HUES48 (cell line): ENCODE results near the gene KDM4C.

Source experiments
- H3K27ac ChIP-seq: one replicate; pipeline ENCODE4 v1.7.0; 2013; ENCODE audit warnings: low read depth, low read length, inconsistent platforms
- H3K27me3 ChIP-seq: 2 replicates; pipeline ENCODE4 v1.6.1; 2013; ENCODE audit warnings: mild to moderate bottlenecking, low read length; ENCODE audit not compliant: control insufficient read depth, insufficient read depth
- H3K36me3 ChIP-seq: 2 replicates; pipeline ENCODE4 v1.6.1; 2013; ENCODE audit warnings: low read length; ENCODE audit not compliant: control insufficient read depth, insufficient read depth
- H3K4me1 ChIP-seq: 2 replicates; pipeline ENCODE4 v1.6.1; 2013; ENCODE audit warnings: mild to moderate bottlenecking, low read length; ENCODE audit not compliant: control insufficient read depth, insufficient read depth
- H3K4me3 ChIP-seq: 2 replicates; pipeline ENCODE4 v1.5.1; 2013; ENCODE audit warnings: mild to moderate bottlenecking, low read depth, low read length
- H3K9ac ChIP-seq: 2 replicates; pipeline ENCODE4 v1.6.1; 2013; ENCODE audit warnings: mild to moderate bottlenecking, low read depth, low read length, moderate library complexity
- H3K9me3 ChIP-seq: 2 replicates; pipeline ENCODE4 v1.6.1; 2013; ENCODE audit warnings: low read length; ENCODE audit not compliant: control insufficient read depth, insufficient read depth

KDM4C gene

GRCh38 chr9:6864102-6864501 is 106.3 kb downstream of the KDM4C start:
- Histone ChIP-seq H3K36me3 (no peaks in the 10 kb centered on the region), H3K27ac (no peak overlapping the region), H3K4me3 (no peak overlapping the region), H3K9me3 (no peaks in the 10 kb centered on the region), H3K27me3 (no peaks in the 10 kb centered on the region), H3K9ac (no peak overlapping the region), H3K4me1 (peaks cover 4% of the 10 kb centered on the region)

DNA sequence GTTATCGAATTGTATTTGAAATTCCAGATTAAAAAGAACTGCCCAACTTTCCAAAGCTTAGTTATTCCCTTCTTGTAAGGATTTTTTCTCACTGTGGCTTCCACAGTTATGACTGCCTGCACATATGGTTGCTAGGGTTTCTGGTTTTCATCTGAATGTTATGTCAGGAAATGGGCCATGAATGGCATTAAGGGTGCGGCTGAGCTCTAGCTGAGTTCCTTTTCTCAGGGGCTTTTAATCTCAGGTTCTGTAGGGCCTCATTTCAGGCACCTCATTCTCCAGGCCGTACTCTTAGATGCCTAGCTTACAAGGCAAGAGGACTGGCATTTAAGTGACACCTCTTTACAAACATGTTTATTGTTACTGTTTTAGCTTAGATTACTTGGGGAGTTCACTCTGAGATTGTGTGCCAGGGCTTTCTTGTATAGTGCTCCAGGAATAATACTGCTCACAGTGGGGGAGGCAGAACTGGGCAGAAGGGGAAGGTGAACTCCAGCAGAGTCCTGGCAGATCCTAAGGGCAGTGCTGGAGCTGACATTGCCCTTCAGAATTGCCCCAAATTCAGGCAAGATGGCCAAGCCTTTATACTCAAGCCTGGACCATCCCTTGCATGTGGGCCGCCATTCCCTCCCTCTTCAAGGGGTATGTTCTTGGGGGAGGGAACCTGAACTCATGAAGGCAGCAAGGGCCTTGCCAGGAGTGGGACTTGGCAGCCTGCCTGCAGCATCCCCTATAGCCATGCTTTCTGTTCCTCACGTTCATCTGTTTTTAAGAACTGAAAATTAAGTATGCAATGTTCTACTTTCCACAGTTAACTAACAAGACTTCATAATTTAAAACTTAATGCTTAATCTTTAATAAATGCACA is 111.5 kb downstream of the KDM4C start:
- no peaks in the 10 kb centered on the region for H3K9me3 ChIP-seq
- no peaks in the 10 kb centered on the region for H3K36me3 ChIP-seq
- H3K9ac ChIP-seq, result no peak overlapping the region
- no peaks in the 10 kb centered on the region for H3K27me3 ChIP-seq
- H3K4me3 ChIP-seq, result no peak overlapping the region
- H3K4me1 ChIP-seq, result peaks cover 23% of the 10 kb centered on the region
- peak overlapping the region; percentile 16 for H3K27ac ChIP-seq

- Histone ChIP-seq H3K36me3 (no peaks in the 10 kb centered on the region), H3K9me3 (no peaks in the 10 kb centered on the region)
Measured at GRCh38 chr9:6870149-6870548, 112.4 kb downstream of the KDM4C start.

GRCh38 chr9:6870650-6871477 is 113.1 kb downstream of the KDM4C start:
- Histone ChIP-seq H3K9me3 (no peaks in the 10 kb centered on the region), H3K9ac (no peak overlapping the region), H3K27ac (no peak overlapping the region), H3K4me3 (no peak overlapping the region), H3K27me3 (no peaks in the 10 kb centered on the region), H3K36me3 (no peaks in the 10 kb centered on the region), H3K4me1 (peaks cover 24% of the 10 kb centered on the region)

More at GRCh38 chr9:6870149-6870548, 112.4 kb downstream of the KDM4C start:
- H3K4me3 ChIP-seq, result no peak overlapping the region
- no peak overlapping the region for H3K9ac ChIP-seq
- peaks cover 23% of the 10 kb centered on the region for H3K4me1 ChIP-seq
- no peaks in the 10 kb centered on the region for H3K27me3 ChIP-seq
- H3K27ac ChIP-seq, result no peak overlapping the region

- no peaks in the 10 kb centered on the region for H3K27me3 ChIP-seq
- no peak overlapping the region for H3K9ac ChIP-seq
- H3K4me3 ChIP-seq, result no peak overlapping the region
- H3K36me3 ChIP-seq, result no peaks in the 10 kb centered on the region
- H3K4me1 ChIP-seq, result peaks cover 24% of the 10 kb centered on the region
- H3K27ac ChIP-seq, result no peak overlapping the region
- H3K9me3 ChIP-seq, result no peaks in the 10 kb centered on the region
Measured at GRCh38 chr9:6873857-6874256, 116.1 kb downstream of the KDM4C start.

GRCh38 chr9:6876195-6876894 is 118.6 kb downstream of the KDM4C start:
- 0 out of 2 replicates have a peak, but pooled peaks cover 2% of the 10 kb centered on the region for H3K4me1 ChIP-seq
- no peaks in the 10 kb centered on the region for H3K36me3 ChIP-seq
- H3K4me3 ChIP-seq, result no peak overlapping the region
- H3K27ac ChIP-seq, result no peak overlapping the region
- no peaks in the 10 kb centered on the region for H3K27me3 ChIP-seq
- no peak overlapping the region for H3K9ac ChIP-seq
- no peaks in the 10 kb centered on the region for H3K9me3 ChIP-seq

DNA sequence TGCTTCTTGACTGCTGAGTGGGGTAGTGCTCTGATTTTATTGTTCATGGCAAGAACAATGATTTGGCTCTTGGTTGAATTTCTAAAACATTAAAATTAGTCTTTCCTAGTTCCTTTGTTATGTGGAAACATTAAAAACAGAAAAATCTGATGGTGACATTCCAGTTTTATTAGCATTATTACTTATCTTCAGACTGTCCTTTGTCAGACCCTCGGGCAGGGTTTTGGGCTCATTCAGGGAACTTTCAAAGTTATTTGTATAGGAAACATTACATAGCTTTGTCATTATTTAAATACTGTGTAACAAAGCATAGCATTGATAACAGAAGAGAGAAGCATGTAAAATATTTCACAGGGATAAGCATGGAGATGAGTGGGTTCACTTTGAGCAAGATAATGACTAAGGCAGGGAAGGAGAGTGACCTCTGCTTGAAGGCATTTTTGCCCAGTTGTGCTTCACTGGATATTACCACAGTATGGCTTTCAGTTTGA is 119.9 kb downstream of the KDM4C start:
- H3K27me3 ChIP-seq, result no peaks in the 10 kb centered on the region
- 0 out of 2 replicates have a peak, but pooled peaks cover 2% of the 10 kb centered on the region for H3K4me1 ChIP-seq
- no peaks in the 10 kb centered on the region for H3K9me3 ChIP-seq
- H3K27ac ChIP-seq, result no peak overlapping the region
- no peaks in the 10 kb centered on the region for H3K36me3 ChIP-seq
- H3K4me3 ChIP-seq, result no peak overlapping the region
- no peak overlapping the region for H3K9ac ChIP-seq

GRCh38 chr9:6880626-6881025 is 122.9 kb downstream of the KDM4C start:
- Histone ChIP-seq H3K4me3 (no peak overlapping the region), H3K36me3 (no peaks in the 10 kb centered on the region), H3K27me3 (no peaks in the 10 kb centered on the region), H3K4me1 (0 out of 2 replicates have a peak, but pooled peaks cover 2% of the 10 kb centered on the region), H3K9me3 (no peaks in the 10 kb centered on the region), H3K27ac (no peak overlapping the region), H3K9ac (no peak overlapping the region)

DNA sequence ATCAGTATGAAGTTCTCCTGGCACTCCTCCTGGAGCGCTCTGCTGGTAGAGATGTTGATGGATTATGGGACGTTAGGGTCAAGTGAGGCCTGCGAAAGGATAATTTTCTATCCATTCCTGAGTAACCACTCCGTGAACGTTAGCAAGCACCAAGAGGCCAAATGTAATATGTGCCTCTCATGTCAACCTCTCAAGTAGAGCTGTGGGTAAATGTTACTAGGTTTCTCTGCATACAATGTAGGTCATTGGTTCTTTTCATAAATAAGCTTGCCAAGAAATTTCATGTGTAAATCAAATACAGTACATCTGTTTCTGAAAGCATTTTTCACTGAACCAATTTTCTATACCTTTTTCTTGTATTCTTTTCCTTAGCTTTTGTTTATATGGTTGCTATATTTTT is 126.3 kb downstream of the KDM4C start:
- Histone ChIP-seq H3K27ac (no peak overlapping the region), H3K4me1 (no peaks in the 10 kb centered on the region), H3K9ac (no peak overlapping the region), H3K27me3 (no peaks in the 10 kb centered on the region), H3K36me3 (no peaks in the 10 kb centered on the region), H3K9me3 (no peaks in the 10 kb centered on the region), H3K4me3 (no peak overlapping the region)

- H3K27ac ChIP-seq, result no peak overlapping the region
- no peak overlapping the region for H3K4me3 ChIP-seq
- no peak overlapping the region for H3K9ac ChIP-seq
- no peaks in the 10 kb centered on the region for H3K9me3 ChIP-seq
- H3K27me3 ChIP-seq, result no peaks in the 10 kb centered on the region
- H3K36me3 ChIP-seq, result no peaks in the 10 kb centered on the region
- H3K4me1 ChIP-seq, result no peaks in the 10 kb centered on the region
Measured at GRCh38 chr9:6884990-6885389, 127.2 kb downstream of the KDM4C start.
